GM21576 (cell line): ENCODE measurements around the gene WDR75.
A peak's percentile ranks its signal among the peaks of the same experiment; 100 is the strongest.
"Not testable (repeated sequence)": the region's sequence is repeated elsewhere in the genome, so short reads cannot be mapped to it uniquely, and the experiment has no call there.

Experiments used
- ATAC-seq: cut with Tn5 transposase; IDR thresholded peaks from one replicate; pipeline ENCODE4 v1.9.1; 2021; ENCODE audit warnings: mild to moderate bottlenecking, moderate library complexity; ENCODE audit not compliant: unreplicated experiment

The WDR75 gene

GRCh38 chr2:189440947-189441708 lies at the start of gene WDR75:
WDR75 (plus strand) TSS chr2:189441474; CDS start chr2:189441493, 19 bp downstream.
- ATAC-seq = peak; percentile 84

GRCh38 chr2:189393440-189394111 lies 47.7 kb upstream of the WDR75 start:
- no peak for ATAC-seq

GRCh38 chr2:189394525-189394924 lies 46.7 kb upstream of the WDR75 start:
- no peak for ATAC-seq

GRCh38 chr2:189402932-189403331 lies 38.3 kb upstream of the WDR75 start:
- no peak for ATAC-seq

GRCh38 chr2:189406586-189407233 lies 34.6 kb upstream of the WDR75 start:
- ATAC-seq = no peak

GRCh38 chr2:189407281-189408209 lies 33.7 kb upstream of the WDR75 start:
- no peak for ATAC-seq

- no peak for ATAC-seq
Observed at GRCh38 chr2:189408294-189408693, 33.0 kb upstream of the WDR75 start.

- no peak for ATAC-seq
Observed at GRCh38 chr2:189409131-189409530, 32.1 kb upstream of the WDR75 start.

- ATAC-seq = no peak
Observed at GRCh38 chr2:189409647-189410046, 31.6 kb upstream of the WDR75 start.

- no peak for ATAC-seq
Observed at GRCh38 chr2:189411860-189412259, 29.4 kb upstream of the WDR75 start.

- ATAC-seq = peak; percentile 84
Observed at GRCh38 chr2:189412330-189412953, 28.8 kb upstream of the WDR75 start.

GRCh38 chr2:189413249-189413648 lies 28.0 kb upstream of the WDR75 start:
- no peak for ATAC-seq

- no peak for ATAC-seq
Observed at GRCh38 chr2:189421644-189422043, 19.6 kb upstream of the WDR75 start.

- no peak for ATAC-seq
Observed at GRCh38 chr2:189424961-189425360, 16.3 kb upstream of the WDR75 start.

- ATAC-seq = no peak
Observed at GRCh38 chr2:189425676-189426075, 15.6 kb upstream of the WDR75 start.

GRCh38 chr2:189426886-189427285 lies 14.4 kb upstream of the WDR75 start:
- ATAC-seq = no peak

- no peak for ATAC-seq
Observed at GRCh38 chr2:189427872-189428271, 13.4 kb upstream of the WDR75 start.

GRCh38 chr2:189430448-189430847 lies 10.8 kb upstream of the WDR75 start:
- not testable (repeated sequence) for ATAC-seq

- ATAC-seq = not testable (repeated sequence)
Observed at GRCh38 chr2:189435803-189436202, 5.5 kb upstream of the WDR75 start.

GRCh38 chr2:189437926-189438325 lies 3.3 kb upstream of the WDR75 start:
- ATAC-seq = no peak
